ENCODE results near the gene DEDD. TPM values are rescaled to one million over a fixed set of nuclear protein-coding genes. Genes with fewer than 3 reads are reported as not detected.

DEDD gene
- total RNA-seq, 1 donor from 2014 or later, result 34.6 TPM

GRCh38 chr1:161114556-161114955 is 17.9 kb downstream of the DEDD start:
- Mint-ChIP-seq H3K36me3 (ENCODE audit: unreplicated experiment) (no peaks in the 10 kb centered on the region), H3K27ac (ENCODE audit: unreplicated experiment) (no peak overlapping the region), H3K4me1 (ENCODE audit: low read depth, unreplicated experiment) (peaks cover 3% of the 10 kb centered on the region)

GRCh38 chr1:161113915-161114314 is 18.6 kb downstream of the DEDD start:
- TF ChIP-seq CTCF (IDR thresholded peaks at IDR 0.05; ENCODE audit: partially characterized antibody, unreplicated experiment), result no peak
- no peak overlapping the region for H3K27ac Mint-ChIP-seq (ENCODE audit: unreplicated experiment)
- H3K27me3 Mint-ChIP-seq (ENCODE audit: unreplicated experiment), result peaks cover 2% of the 10 kb centered on the region
- H3K36me3 Mint-ChIP-seq (ENCODE audit: unreplicated experiment), result no peaks in the 10 kb centered on the region
- H3K4me3 Mint-ChIP-seq (ENCODE audit: unreplicated experiment), result no peak overlapping the region
- DNase-seq, result no peak
- H3K9me3 Mint-ChIP-seq (ENCODE audit: unreplicated experiment), result no peaks in the 10 kb centered on the region
- H3K4me1 Mint-ChIP-seq (ENCODE audit: low read depth, unreplicated experiment), result peaks cover under 1% of the 10 kb centered on the region

More at GRCh38 chr1:161114556-161114955, 17.9 kb downstream of the DEDD start:
- H3K27me3 Mint-ChIP-seq (ENCODE audit: unreplicated experiment), result peaks cover 2% of the 10 kb centered on the region
- no peak overlapping the region for H3K4me3 Mint-ChIP-seq (ENCODE audit: unreplicated experiment)
- no peaks in the 10 kb centered on the region for H3K9me3 Mint-ChIP-seq (ENCODE audit: unreplicated experiment)
- DNase-seq, result no peak
- no peak for TF ChIP-seq CTCF (IDR thresholded peaks at IDR 0.05; ENCODE audit: partially characterized antibody, unreplicated experiment)

- Mint-ChIP-seq H3K4me3 (ENCODE audit: unreplicated experiment) (no peak overlapping the region), H3K36me3 (ENCODE audit: unreplicated experiment) (no peaks in the 10 kb centered on the region), H3K27ac (ENCODE audit: unreplicated experiment) (no peak overlapping the region), H3K4me1 (ENCODE audit: low read depth, unreplicated experiment) (no peaks in the 10 kb centered on the region), H3K27me3 (ENCODE audit: unreplicated experiment) (peaks cover 1% of the 10 kb centered on the region), H3K9me3 (ENCODE audit: unreplicated experiment) (no peaks in the 10 kb centered on the region)
- no peak for DNase-seq
- no peak for TF ChIP-seq CTCF (IDR thresholded peaks at IDR 0.05; ENCODE audit: partially characterized antibody, unreplicated experiment)
These were observed 20.9 kb downstream of the DEDD start for GRCh38 chr1:161111527-161111926.

GRCh38 chr1:161111117-161111516 is 21.4 kb downstream of the DEDD start:
- no peak overlapping the region for H3K4me3 Mint-ChIP-seq (ENCODE audit: unreplicated experiment)
- no peaks in the 10 kb centered on the region for H3K4me1 Mint-ChIP-seq (ENCODE audit: low read depth, unreplicated experiment)
- H3K27me3 Mint-ChIP-seq (ENCODE audit: unreplicated experiment), result no peaks in the 10 kb centered on the region
- no peaks in the 10 kb centered on the region for H3K36me3 Mint-ChIP-seq (ENCODE audit: unreplicated experiment)
- no peak overlapping the region for H3K27ac Mint-ChIP-seq (ENCODE audit: unreplicated experiment)
- H3K9me3 Mint-ChIP-seq (ENCODE audit: unreplicated experiment), result no peaks in the 10 kb centered on the region
- DNase-seq, result no peak
- no peak for TF ChIP-seq CTCF (IDR thresholded peaks at IDR 0.05; ENCODE audit: partially characterized antibody, unreplicated experiment)

- no peak for TF ChIP-seq CTCF (IDR thresholded peaks at IDR 0.05; ENCODE audit: partially characterized antibody, unreplicated experiment)
- DNase-seq, result no peak
- Mint-ChIP-seq H3K27ac (ENCODE audit: unreplicated experiment) (no peak overlapping the region), H3K4me1 (ENCODE audit: low read depth, unreplicated experiment) (no peaks in the 10 kb centered on the region), H3K36me3 (ENCODE audit: unreplicated experiment) (no peaks in the 10 kb centered on the region), H3K4me3 (ENCODE audit: unreplicated experiment) (no peak overlapping the region), H3K27me3 (ENCODE audit: unreplicated experiment) (no peaks in the 10 kb centered on the region), H3K9me3 (ENCODE audit: unreplicated experiment) (no peaks in the 10 kb centered on the region)
These were observed 26.0 kb downstream of the DEDD start for GRCh38 chr1:161106431-161106830.
